HUES48 (cell line): Measurements from ENCODE around the gene CGN.

ENCODE experiments used
- H3K27ac ChIP-seq: one replicate; pipeline ENCODE4 v1.7.0; 2013; ENCODE audit warnings: low read depth, low read length, inconsistent platforms
- H3K27me3 ChIP-seq: 2 replicates; pipeline ENCODE4 v1.6.1; 2013; ENCODE audit warnings: mild to moderate bottlenecking, low read length; ENCODE audit not compliant: control insufficient read depth, insufficient read depth
- H3K36me3 ChIP-seq: 2 replicates; pipeline ENCODE4 v1.6.1; 2013; ENCODE audit warnings: low read length; ENCODE audit not compliant: control insufficient read depth, insufficient read depth
- H3K4me1 ChIP-seq: 2 replicates; pipeline ENCODE4 v1.6.1; 2013; ENCODE audit warnings: mild to moderate bottlenecking, low read length; ENCODE audit not compliant: control insufficient read depth, insufficient read depth
- H3K4me3 ChIP-seq: 2 replicates; pipeline ENCODE4 v1.5.1; 2013; ENCODE audit warnings: mild to moderate bottlenecking, low read depth, low read length
- H3K9ac ChIP-seq: 2 replicates; pipeline ENCODE4 v1.6.1; 2013; ENCODE audit warnings: mild to moderate bottlenecking, low read depth, low read length, moderate library complexity
- H3K9me3 ChIP-seq: 2 replicates; pipeline ENCODE4 v1.6.1; 2013; ENCODE audit warnings: low read length; ENCODE audit not compliant: control insufficient read depth, insufficient read depth

The CGN gene

DNA sequence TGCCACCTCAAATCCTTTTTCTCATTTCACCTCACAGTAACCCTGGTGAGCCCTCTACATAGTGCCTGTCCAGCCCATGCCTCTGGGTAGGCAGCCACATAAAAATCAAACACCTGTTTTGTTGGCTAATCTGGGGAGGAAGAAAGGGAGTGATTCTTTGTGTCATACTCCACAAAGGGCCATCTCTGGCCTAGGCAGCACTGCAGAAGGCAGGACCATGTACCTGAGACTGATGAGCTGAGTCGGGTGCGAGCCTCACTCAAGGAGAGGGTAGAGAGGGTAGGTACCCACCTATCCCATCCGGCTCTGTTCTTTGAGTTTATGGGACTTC lies 36.7 kb downstream of the CGN start:
- Histone ChIP-seq H3K36me3 (no peaks in the 10 kb centered on the region), H3K27ac (peak overlapping the region; percentile 83), H3K4me1 (peaks cover 19% of the 10 kb centered on the region), H3K9ac (peak overlapping the region; percentile 27; the same call in 1 of the 2 replicates), H3K9me3 (no peaks in the 10 kb centered on the region), H3K27me3 (no peaks in the 10 kb centered on the region), H3K4me3 (no peak overlapping the region)

DNA sequence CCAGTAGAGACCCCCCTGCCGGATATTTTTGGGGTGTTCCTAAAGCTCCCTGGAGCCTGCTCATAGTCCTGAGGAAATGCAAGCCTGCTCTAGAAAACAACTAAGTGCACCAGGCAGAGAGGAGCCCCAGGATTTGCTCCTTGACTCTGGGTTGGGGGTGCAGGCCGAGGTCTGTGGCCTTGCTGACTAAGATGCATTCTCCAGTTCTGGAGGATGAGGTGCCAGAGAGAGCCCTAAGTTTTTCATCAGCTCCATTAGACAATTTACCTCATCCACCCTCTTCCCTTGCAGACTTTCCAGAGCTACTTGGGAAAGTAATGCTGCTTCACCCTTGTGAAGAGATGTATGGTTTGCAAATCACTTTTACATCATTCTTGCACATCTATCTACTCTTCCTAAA lies 38.0 kb downstream of the CGN start:
- Histone ChIP-seq H3K9ac (no peak overlapping the region), H3K27me3 (no peaks in the 10 kb centered on the region), H3K27ac (peak overlapping the region; percentile 54), H3K9me3 (no peaks in the 10 kb centered on the region), H3K4me1 (peaks cover 19% of the 10 kb centered on the region), H3K36me3 (no peaks in the 10 kb centered on the region), H3K4me3 (no peak overlapping the region)

- H3K9me3 ChIP-seq = no peaks in the 10 kb centered on the region
- no peak overlapping the region for H3K27ac ChIP-seq
- H3K4me3 ChIP-seq = no peak overlapping the region
- H3K36me3 ChIP-seq = no peaks in the 10 kb centered on the region
- peaks cover 2% of the 10 kb centered on the region for H3K4me1 ChIP-seq
- H3K9ac ChIP-seq = no peak overlapping the region
- no peaks in the 10 kb centered on the region for H3K27me3 ChIP-seq
Observed at GRCh38 chr1:151553659-151554058, 42.5 kb downstream of the CGN start.

DNA sequence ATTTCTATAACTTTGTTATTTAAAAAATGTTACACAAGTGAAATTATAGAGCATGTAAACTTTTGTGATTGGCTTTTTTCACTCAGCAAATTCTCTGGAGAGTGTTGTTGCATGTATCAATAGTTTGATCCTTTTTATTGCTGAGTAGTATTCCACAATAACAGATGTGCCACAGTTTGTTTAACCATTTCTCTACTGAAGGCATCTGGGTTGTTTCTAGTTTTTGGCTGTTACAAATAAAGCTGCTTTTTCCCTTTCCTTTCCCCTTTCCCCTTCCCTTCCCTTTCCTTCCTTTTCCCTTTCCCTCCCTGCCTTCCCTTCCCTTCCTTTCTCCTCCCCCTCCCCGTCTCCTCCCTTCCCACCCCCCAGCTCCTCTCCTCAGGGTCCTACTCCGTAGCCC lies 44.9 kb downstream of the CGN start:
- Histone ChIP-seq H3K36me3 (no peaks in the 10 kb centered on the region), H3K4me3 (no peak overlapping the region), H3K9me3 (no peaks in the 10 kb centered on the region)

DNA sequence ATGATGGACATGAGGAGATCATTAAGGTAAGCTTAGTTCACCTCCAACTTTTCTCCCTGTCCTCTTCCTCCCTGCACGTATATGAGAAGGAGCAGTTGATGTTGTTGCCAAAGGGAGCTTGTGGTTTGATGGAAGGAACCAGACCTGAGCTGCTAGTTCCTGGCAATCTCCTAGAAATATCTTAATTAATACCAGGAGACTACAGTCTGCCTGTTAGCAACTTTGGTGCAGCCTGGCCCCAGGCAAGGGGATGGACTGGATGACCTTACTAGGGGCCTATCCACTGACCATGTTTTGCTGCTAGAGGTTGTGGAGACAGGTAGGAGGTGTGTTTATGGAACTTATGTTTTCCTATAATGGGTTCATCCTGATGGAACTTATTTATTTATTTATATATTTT lies 51.5 kb downstream of the CGN start:
- Histone ChIP-seq H3K36me3 (peaks cover 31% of the 10 kb centered on the region), H3K9ac (no peak overlapping the region), H3K4me3 (no peak overlapping the region), H3K27ac (no peak overlapping the region), H3K4me1 (0 out of 2 replicates have a peak, but pooled peaks cover 3% of the 10 kb centered on the region), H3K27me3 (no peaks in the 10 kb centered on the region), H3K9me3 (no peaks in the 10 kb centered on the region)

More for the DNA sequence above, 44.9 kb downstream of the CGN start:
- Histone ChIP-seq H3K27ac (no peak overlapping the region), H3K27me3 (no peaks in the 10 kb centered on the region), H3K9ac (no peak overlapping the region), H3K4me1 (no peaks in the 10 kb centered on the region)

DNA sequence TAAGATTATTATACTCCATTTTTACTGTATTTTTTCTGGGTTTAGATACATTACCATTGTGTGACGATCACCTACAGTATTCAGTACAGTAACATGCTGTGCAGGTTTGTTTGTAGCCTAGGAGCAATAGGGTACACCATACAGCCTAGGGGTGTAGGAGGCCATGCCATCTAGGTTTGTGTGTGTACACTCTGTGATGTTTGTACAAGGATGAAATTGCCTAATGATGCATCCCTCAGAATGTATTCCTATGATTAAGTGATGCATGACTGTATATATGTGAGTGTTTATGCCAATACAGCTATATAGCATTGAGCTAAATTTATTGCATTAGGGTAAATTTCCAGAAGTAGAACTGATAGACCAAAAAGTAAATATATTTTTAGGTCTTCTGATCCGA lies 52.2 kb downstream of the CGN start:
- Histone ChIP-seq H3K4me3 (no peak overlapping the region), H3K9ac (no peak overlapping the region), H3K4me1 (0 out of 2 replicates have a peak, but pooled peaks cover 3% of the 10 kb centered on the region), H3K36me3 (peaks cover 35% of the 10 kb centered on the region), H3K27ac (no peak overlapping the region), H3K27me3 (no peaks in the 10 kb centered on the region), H3K9me3 (no peaks in the 10 kb centered on the region)

DNA sequence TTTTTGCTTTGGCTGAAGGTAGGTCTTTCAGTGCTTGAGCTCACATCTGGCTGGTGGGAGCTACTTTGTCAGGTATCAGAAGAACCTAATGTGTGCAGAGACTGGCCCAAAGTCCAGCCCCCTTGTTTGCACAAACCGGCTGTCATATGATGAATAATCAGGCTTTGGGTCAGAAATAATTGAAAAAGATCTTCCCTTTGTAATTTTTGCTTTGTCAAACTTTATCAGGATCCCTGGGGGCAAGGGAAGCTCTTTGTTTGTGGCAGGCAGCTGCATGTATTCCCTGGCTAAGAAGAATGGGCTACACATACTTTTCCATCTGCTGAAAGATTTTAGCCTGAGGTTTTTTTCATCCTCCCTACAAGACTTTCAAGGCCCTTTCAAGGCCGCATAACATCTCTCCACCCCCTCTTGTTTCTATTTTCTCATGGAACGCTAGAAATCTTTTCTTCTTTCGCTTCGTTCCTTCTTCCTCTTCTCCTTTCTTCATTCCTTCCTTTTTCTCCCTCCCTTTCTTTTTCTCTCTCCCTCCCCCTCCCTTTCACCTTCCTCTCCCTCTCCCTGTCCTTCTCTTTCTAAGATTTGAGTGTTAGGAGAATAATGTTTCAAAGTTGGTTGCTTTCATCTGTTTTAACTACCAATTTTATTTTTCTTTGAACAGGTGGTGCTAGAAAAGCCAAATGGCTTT lies 54.5 kb downstream of the CGN start:
- H3K27me3 ChIP-seq = no peaks in the 10 kb centered on the region
- H3K27ac ChIP-seq = no peak overlapping the region
- no peak overlapping the region for H3K4me3 ChIP-seq
- 0 out of 2 replicates have a peak, but pooled peaks cover 3% of the 10 kb centered on the region for H3K4me1 ChIP-seq
- no peak overlapping the region for H3K9ac ChIP-seq
- H3K9me3 ChIP-seq = no peaks in the 10 kb centered on the region
- H3K36me3 ChIP-seq = peaks cover 52% of the 10 kb centered on the region

GRCh38 chr1:151568626-151569088 lies 57.5 kb downstream of the CGN start:
- Histone ChIP-seq H3K4me1 (0 out of 2 replicates have a peak, but pooled peaks cover 3% of the 10 kb centered on the region), H3K36me3 (peaks cover 61% of the 10 kb centered on the region), H3K9ac (no peak overlapping the region), H3K4me3 (no peak overlapping the region), H3K27me3 (no peaks in the 10 kb centered on the region), H3K9me3 (no peaks in the 10 kb centered on the region), H3K27ac (no peak overlapping the region)

- Histone ChIP-seq H3K36me3 (peaks cover 60% of the 10 kb centered on the region), H3K9me3 (no peaks in the 10 kb centered on the region), H3K4me1 (no peaks in the 10 kb centered on the region), H3K27ac (no peak overlapping the region), H3K27me3 (no peaks in the 10 kb centered on the region), H3K4me3 (no peak overlapping the region), H3K9ac (no peak overlapping the region)
Observed at GRCh38 chr1:151570819-151571218, 59.6 kb downstream of the CGN start.

GRCh38 chr1:151574575-151575529 lies 63.7 kb downstream of the CGN start:
- Histone ChIP-seq H3K4me1 (peaks cover 6% of the 10 kb centered on the region), H3K36me3 (peaks cover 52% of the 10 kb centered on the region), H3K27ac (no peak overlapping the region), H3K27me3 (no peaks in the 10 kb centered on the region), H3K9me3 (no peaks in the 10 kb centered on the region), H3K9ac (no peak overlapping the region), H3K4me3 (no peak overlapping the region)

DNA sequence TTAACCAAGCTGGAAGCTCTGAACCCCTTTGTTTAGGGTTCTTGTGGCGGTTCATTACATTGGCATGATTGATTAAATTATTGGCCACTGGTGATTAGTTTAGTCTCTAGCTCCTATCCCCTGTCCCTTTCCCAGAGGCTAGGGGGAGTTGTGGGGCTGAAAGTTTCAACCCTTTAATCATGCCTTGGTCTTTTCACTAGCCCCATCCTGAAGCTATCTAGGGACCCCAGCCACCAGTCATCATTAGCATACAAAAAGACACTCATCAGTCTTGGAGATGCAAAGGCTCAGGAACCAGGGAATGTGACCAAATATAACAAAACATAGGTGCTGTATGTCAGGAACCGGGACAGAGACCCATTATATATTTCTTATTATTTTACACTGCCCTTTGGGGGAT lies 66.0 kb downstream of the CGN start:
- H3K27ac ChIP-seq = no peak overlapping the region
- H3K4me1 ChIP-seq = peaks cover 6% of the 10 kb centered on the region
- H3K36me3 ChIP-seq = peaks cover 56% of the 10 kb centered on the region
- H3K27me3 ChIP-seq = no peaks in the 10 kb centered on the region
- H3K9me3 ChIP-seq = no peaks in the 10 kb centered on the region
- H3K4me3 ChIP-seq = no peak overlapping the region
- H3K9ac ChIP-seq = no peak overlapping the region
